Astrocyte of the cerebellum (primary cell): ENCODE data around the gene OTOL1.
"Not testable (repeated sequence)": the region's sequence is repeated elsewhere in the genome, so short reads cannot be mapped to it uniquely, and the experiment has no call there.

Source experiments
- DNase-seq: peaks from one replicate; pipeline ENCODE4 v3.0.0-alpha.2; 2011; ENCODE audit warnings: low read depth
- H3K4me3 ChIP-seq: 2 replicates; pipeline ENCODE4 v1.5.1; 2011; ENCODE audit warnings: mild to moderate bottlenecking, low read depth, low read length, moderate library complexity
- in situ Hi-C: cut with HindIII; loops from 2 replicates; pipeline ENCODE4 v1.10.0; 2017; ENCODE audit warnings: low sequenced_read_pairs
- TF ChIP-seq, protein P1 (sequence below): IDR thresholded peaks from 2 replicates; pipeline ENCODE4 v1.5.1; 2012; ENCODE audit warnings: low read length, low read depth, moderate library complexity, mild to moderate bottlenecking; ENCODE audit errors: missing control alignments

OTOL1 gene

DNA sequence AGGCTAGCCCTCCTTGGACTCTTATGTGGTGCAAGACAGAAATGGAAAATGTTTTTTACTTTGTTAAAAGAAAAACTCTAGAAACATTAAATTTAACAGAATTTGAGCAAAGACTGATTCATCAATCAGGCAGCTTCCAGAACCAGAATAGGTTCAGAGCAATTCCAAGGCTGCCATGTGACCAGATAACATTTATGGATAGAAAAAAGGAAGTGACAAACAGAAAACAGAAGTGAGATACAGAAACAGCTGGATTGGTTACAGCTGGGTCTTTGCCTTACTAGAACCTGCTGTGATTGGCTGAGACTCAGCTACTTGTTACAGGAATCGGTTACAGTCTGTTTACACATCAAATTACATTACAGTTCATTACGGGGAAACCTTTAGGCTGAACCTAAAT lies 22.5 kb upstream of the OTOL1 start:
- DNase-seq: no peak
- in situ Hi-C loops: no loop called here
- TF ChIP-seq, protein P1, sequence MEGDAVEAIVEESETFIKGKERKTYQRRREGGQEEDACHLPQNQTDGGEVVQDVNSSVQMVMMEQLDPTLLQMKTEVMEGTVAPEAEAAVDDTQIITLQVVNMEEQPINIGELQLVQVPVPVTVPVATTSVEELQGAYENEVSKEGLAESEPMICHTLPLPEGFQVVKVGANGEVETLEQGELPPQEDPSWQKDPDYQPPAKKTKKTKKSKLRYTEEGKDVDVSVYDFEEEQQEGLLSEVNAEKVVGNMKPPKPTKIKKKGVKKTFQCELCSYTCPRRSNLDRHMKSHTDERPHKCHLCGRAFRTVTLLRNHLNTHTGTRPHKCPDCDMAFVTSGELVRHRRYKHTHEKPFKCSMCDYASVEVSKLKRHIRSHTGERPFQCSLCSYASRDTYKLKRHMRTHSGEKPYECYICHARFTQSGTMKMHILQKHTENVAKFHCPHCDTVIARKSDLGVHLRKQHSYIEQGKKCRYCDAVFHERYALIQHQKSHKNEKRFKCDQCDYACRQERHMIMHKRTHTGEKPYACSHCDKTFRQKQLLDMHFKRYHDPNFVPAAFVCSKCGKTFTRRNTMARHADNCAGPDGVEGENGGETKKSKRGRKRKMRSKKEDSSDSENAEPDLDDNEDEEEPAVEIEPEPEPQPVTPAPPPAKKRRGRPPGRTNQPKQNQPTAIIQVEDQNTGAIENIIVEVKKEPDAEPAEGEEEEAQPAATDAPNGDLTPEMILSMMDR: no peak

DNA sequence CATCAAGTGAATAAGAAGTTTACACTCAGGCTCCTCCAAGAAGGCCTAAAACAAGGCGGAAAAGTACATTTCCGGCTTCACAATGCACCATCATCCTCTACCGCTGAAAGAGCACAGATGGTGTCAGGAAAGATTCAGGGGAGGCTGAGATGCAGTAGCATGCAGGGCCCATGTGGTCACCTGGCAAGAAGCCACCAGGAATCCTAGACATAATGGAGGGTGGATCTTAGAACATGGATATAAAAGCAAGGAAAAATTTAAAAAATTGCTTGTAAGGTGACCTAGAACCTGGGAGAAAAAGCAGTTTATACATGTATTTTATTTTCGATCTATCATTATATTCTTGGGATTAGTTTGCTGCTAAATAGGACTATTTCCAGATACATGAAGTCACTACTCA lies 21.9 kb upstream of the OTOL1 start:
- in situ Hi-C loops: no loop called here
- TF ChIP-seq, protein P1: no peak
- H3K4me3 ChIP-seq: no peak overlapping the region
- DNase-seq: no peak

More for the DNA sequence above, 22.5 kb upstream of the OTOL1 start:
- H3K4me3 ChIP-seq: no peak overlapping the region

DNA sequence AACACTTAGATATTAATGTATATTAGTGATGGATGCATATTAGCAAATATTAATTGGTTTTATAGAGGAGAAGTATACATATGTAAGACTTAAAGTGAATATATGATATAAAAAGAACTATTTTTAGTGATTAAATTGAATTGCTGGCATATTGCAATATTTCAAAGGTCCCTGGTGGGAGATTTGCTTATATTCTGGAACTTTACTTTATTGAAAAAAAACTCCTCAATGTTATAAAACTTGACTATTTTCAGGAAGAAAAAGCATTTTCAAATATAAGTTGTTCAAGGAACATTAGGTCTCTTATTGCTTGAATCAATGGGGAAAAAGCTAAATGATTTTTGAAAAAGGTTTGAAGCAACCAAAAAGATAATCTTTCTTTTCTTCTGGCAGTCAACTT lies 21.4 kb upstream of the OTOL1 start:
- TF ChIP-seq, protein P1: no peak
- no peak overlapping the region for H3K4me3 ChIP-seq
- no peak for DNase-seq
- in situ Hi-C loops: no loop called here

- in situ Hi-C loops: no loop called here
- peak; percentile 1 for DNase-seq
- TF ChIP-seq, protein P1: no peak
- H3K4me3 ChIP-seq: no peak overlapping the region
Measured at GRCh38 chr3:161475905-161476304, 20.7 kb upstream of the OTOL1 start.

DNA sequence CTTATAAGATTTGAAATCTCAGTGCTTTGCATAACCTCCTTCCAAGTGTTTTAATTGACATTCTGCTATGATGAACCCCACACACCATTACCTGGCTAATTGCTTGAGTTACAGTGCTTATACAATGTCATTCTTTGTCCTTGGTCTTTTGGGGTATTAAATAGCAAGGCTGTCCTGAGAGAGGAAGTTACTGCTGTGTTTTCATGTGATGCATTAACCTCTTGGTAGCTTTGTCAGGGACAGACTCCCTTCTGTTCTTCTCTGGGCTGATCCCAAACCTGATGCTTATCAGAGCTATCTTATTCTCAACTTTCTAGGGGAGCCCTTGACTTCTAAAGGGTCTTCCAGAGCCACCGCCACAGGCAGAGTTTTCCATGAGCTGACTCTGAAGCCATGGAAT lies 12.4 kb upstream of the OTOL1 start:
- H3K4me3 ChIP-seq: no peak overlapping the region
- in situ Hi-C loops: no loop called here
- no peak for DNase-seq
- TF ChIP-seq, protein P1: no peak

DNA sequence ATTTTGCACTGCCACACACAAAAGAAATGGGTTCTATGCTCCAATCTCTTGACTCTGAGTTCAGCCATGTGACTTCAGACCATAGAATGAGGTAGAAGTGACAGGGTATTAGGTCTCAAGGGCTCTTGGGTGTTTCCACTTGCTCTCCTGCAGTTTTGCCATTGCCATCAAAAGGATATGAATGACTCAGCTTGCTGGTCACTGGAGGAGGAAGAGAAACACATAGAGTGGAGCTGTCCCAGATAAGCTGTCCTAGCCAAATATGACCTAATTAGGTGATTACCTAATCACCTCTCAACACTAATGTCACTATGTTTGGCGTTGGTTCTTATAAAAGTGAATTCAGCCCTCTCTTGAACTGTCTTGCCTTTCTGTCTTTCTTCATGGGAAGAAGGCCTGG lies 8.3 kb upstream of the OTOL1 start:
- not testable (repeated sequence) for DNase-seq

DNA sequence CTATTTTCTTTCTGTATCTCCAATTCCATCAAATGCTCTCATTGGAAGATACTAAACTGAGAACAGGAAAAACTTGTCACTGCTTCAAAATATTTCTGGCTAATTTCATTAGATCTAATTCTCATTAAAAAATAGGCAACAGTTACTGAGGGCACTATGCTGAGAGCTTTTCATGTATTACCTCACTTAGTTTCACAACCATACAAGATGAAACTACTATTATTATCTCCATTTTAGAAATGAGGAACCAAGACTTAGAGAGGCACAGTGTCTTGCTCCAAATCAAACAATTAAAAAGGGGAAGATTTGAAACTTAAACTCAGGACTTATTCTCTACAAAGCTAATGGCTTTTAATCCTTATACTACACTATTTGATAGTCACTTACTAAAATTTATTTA lies 7.2 kb upstream of the OTOL1 start:
- in situ Hi-C loops: no loop called here
- TF ChIP-seq, protein P1: no peak
- DNase-seq: no peak
- H3K4me3 ChIP-seq: no peak overlapping the region

More for the DNA sequence above, 8.3 kb upstream of the OTOL1 start:
- H3K4me3 ChIP-seq, in situ Hi-C loops: not testable (repeated sequence)

DNA sequence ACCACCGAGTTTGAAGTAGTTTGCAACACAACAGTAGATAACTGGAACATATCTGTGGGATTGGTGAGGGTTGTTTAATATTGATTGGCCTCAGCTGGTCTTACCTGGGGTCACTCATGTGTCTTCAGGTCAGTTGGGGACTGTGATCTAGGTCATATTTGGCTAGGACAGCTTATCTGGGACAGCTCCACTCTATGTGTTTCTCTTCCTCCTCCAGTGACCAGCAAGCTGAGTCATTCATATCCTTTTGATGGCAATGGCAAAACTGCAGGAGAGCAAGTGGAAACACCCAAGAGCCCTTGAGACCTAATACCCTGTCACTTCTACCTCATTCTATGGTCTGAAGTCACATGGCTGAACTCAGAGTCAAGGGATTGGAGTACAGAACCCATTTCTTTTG lies 5.8 kb upstream of the OTOL1 start:
- H3K4me3 ChIP-seq, DNase-seq, in situ Hi-C loops: not testable (repeated sequence)
